K562 (cell line): ENCODE data around the gene OPCML. TPM values are rescaled to one million over a fixed set of nuclear protein-coding genes. Genes with fewer than 3 reads are reported as not detected.

Experiments used
- ATAC-seq: fragments of 200-7000 bp; cut with Tn5 transposase; 3 replicates; pipeline ENCODE4 v1.9.1; 2020; ENCODE audit warnings: moderate library complexity
- BruUV-seq: library from RNA; stranded (reverse); fragments of 400-500 nt; replicated peaks from 2 replicates; lab custom pipeline; 2021; lab: Mats Ljungman, UMichigan
- CTCF ChIA-PET: fragments of 300-600 bp; formaldehyde crosslinking; extraction: SDS; loops from one replicate; lab custom pipeline; 2021; ENCODE audit warnings: low intra/inter-chr PET ratio; lab: Yijun Ruan, JAX
- POLR2A ChIA-PET: fragments of 300-600, 350-650 bp; sonication (Branson Sonifier 250); formaldehyde crosslinking; extraction: SDS; loops from one replicate; lab custom pipeline; 2021; ENCODE audit warnings: antibody characterized with exemption, inconsistent platforms; lab: Yijun Ruan, JAX
- DNase-seq, 4 experiments: peaks; one replicate each; pipeline versions ENCODE4 v3.0.0 to v3.0.0-alpha.2; 2011 to 2018; ENCODE audit warnings: low spot score in 3 of 4, mixed read lengths in 3 of 4; ENCODE audit errors: extremely low read depth in 1 of 4
- FAIRE-seq: peaks from 2 replicates; lab custom pipeline; 2011; peaks lifted over from hg19 to GRCh38; lab: Jason Lieb, UNC
- H2AFZ ChIP-seq: 2 replicates; pipeline ENCODE4 v1.6.0; 2011; ENCODE audit warnings: low read depth, low read length, control low read depth, inconsistent platforms
- H3K27ac ChIP-seq: fragments of 200-600 bp; 3 replicates; pipeline ENCODE4 v1.8.0; 2011; ENCODE audit warnings: low read depth, mild to moderate bottlenecking, control low read depth, inconsistent platforms, low read length, moderate library complexity, mixed read lengths; ENCODE audit errors: extremely low read depth
- H3K27me3 ChIP-seq, 2 experiments: fragments of 300-600 bp in 1 of 2; 2 replicates in 1 of 2; 3 replicates in 1 of 2; pipeline versions ENCODE4 v1.6.0 to v1.8.0; 2011; ENCODE audit warnings: inconsistent platforms in 2 of 2, low read length in 2 of 2, mild to moderate bottlenecking in 1 of 2, mixed read lengths in 1 of 2, moderate library complexity in 1 of 2; ENCODE audit not compliant: control insufficient read depth in 2 of 2, insufficient read depth in 2 of 2
- H3K36me3 ChIP-seq: fragments of 300-600 bp; 3 replicates; pipeline ENCODE4 v1.8.0; 2011; ENCODE audit warnings: mild to moderate bottlenecking, low read length, inconsistent platforms; ENCODE audit not compliant: control insufficient read depth, insufficient read depth
- H3K4me1 ChIP-seq, 2 experiments: fragments of 200-600 bp in 1 of 2; replicated peaks in 1 of 2; 2 replicates in 1 of 2; 3 replicates in 1 of 2; pipeline versions ENCODE4 v1.5.1 to v1.8.0; 2011; ENCODE audit warnings: inconsistent platforms in 2 of 2, low read length in 2 of 2, mild to moderate bottlenecking in 1 of 2, mixed read lengths in 1 of 2, moderate library complexity in 1 of 2; ENCODE audit not compliant: control insufficient read depth in 2 of 2, insufficient read depth in 2 of 2
- H3K4me2 ChIP-seq: 2 replicates; pipeline ENCODE4 v1.6.1; 2011; ENCODE audit warnings: low read length, control low read depth, inconsistent platforms, mixed read lengths; ENCODE audit not compliant: insufficient read depth
- H3K4me3 ChIP-seq: fragments of 200-600 bp; sonication (generic), shearing (Covaris generic); 2 replicates; pipeline ENCODE4 v1.5.1; 2016; ENCODE audit warnings: control low read depth, inconsistent platforms
- H3K79me2 ChIP-seq: fragments of 200-600 bp; 3 replicates; pipeline ENCODE4 v1.8.0; 2011; ENCODE audit warnings: low read length, inconsistent platforms; ENCODE audit not compliant: control insufficient read depth, insufficient read depth
- H3K9ac ChIP-seq, 2 experiments: 2 replicates each; pipeline versions ENCODE4 v1.6.0 to v1.6.1; 2011; ENCODE audit warnings: low read depth in 2 of 2, low read length in 2 of 2, control low read depth in 1 of 2, inconsistent platforms in 1 of 2, mild to moderate bottlenecking in 1 of 2, mixed read lengths in 1 of 2; ENCODE audit not compliant: insufficient read depth in 1 of 2
- H3K9me1 ChIP-seq: one replicate; pipeline ENCODE4 v1.6.0; 2011; ENCODE audit warnings: inconsistent platforms, mild to moderate bottlenecking, low read length, moderate library complexity; ENCODE audit not compliant: control insufficient read depth, insufficient read depth
- H3K9me3 ChIP-seq: replicated peaks from 2 replicates; pipeline ENCODE4 v1.5.1; 2011; ENCODE audit warnings: low read depth, low read length, inconsistent platforms; ENCODE audit not compliant: control insufficient read depth, insufficient read depth
- H4K20me1 ChIP-seq: replicated peaks from 2 replicates; pipeline ENCODE4 v1.6.1; 2011; ENCODE audit warnings: low read length, inconsistent platforms, mixed read lengths; ENCODE audit not compliant: control insufficient read depth, insufficient read depth
- CC2D1A ChIP-seq: fragments of 450-650 bp; IDR thresholded peaks from 2 replicates; pipeline ENCODE4 v1.6.1; 2017; ENCODE audit warnings: mild to moderate bottlenecking
- CSDE1 ChIP-seq, 2 experiments: fragments of 450-650 bp; IDR thresholded peaks; 2 replicates each; pipeline ENCODE4 v1.6.1; 2016; ENCODE audit warnings: mild to moderate bottlenecking in 1 of 2
- CTCFL ChIP-seq: IDR thresholded peaks from 2 replicates; pipeline ENCODE4 v1.6.1; 2011; ENCODE audit warnings: borderline replicate concordance, low read depth, mild to moderate bottlenecking, moderate library complexity, low read length; ENCODE audit not compliant: insufficient read depth, poor library complexity, severe bottlenecking
- ESRRB ChIP-seq: fragments of 250-450 bp; sonication (Bioruptor Pico); IDR thresholded peaks from 2 replicates; pipeline ENCODE4 v1.5.0; 2020; ENCODE audit warnings: mild to moderate bottlenecking, moderate library complexity, borderline replicate concordance
- HNRNPL ChIP-seq: fragments of 200-400 bp; formaldehyde crosslinking; IDR thresholded peaks from 2 replicates; pipeline ENCODE4 v1.6.1; 2017; ENCODE audit warnings: low read depth, mild to moderate bottlenecking, low read length
- KLF13 ChIP-seq: fragments of 450-650 bp; IDR thresholded peaks from 2 replicates; pipeline ENCODE4 v1.6.1; 2016; ENCODE audit warnings: missing genetic modification characterization, low read depth, mild to moderate bottlenecking, missing compliant biosample characterization, moderate library complexity, borderline replicate concordance
- NFE2 ChIP-seq: IDR thresholded peaks from 2 replicates; pipeline ENCODE4 v1.6.1; 2014; ENCODE audit warnings: antibody characterized with exemption, low read depth
- NR0B1 ChIP-seq: fragments of 450-650 bp; IDR thresholded peaks from one replicate; pipeline ENCODE4 v1.6.1; 2018; ENCODE audit warnings: mild to moderate bottlenecking, moderate library complexity; ENCODE audit not compliant: partially characterized antibody
- NR1H2 ChIP-seq: sonication (generic); formaldehyde crosslinking; IDR thresholded peaks from 2 replicates; pipeline ENCODE4 v1.4.0; 2020; ENCODE audit warnings: mild to moderate bottlenecking, missing genetic modification reagents
- PBX2 ChIP-seq, 2 experiments: IDR thresholded peaks in 1 of 2; conservative IDR thresholded peaks in 1 of 2; 2 replicates each; pipeline ENCODE4 v1.6.1; 2016; ENCODE audit warnings: low read depth in 2 of 2, mild to moderate bottlenecking in 1 of 2, missing compliant biosample characterization in 1 of 2, missing genetic modification characterization in 1 of 2, moderate library complexity in 1 of 2
- POLR2A ChIP-seq: fragments of 450-650 bp; conservative IDR thresholded peaks from 2 replicates; pipeline ENCODE4 v1.6.1; 2016
- VEZF1 ChIP-seq: fragments of 200-800 bp; sonication (Bioruptor generic); IDR thresholded peaks from 2 replicates; pipeline ENCODE4 v1.6.1; 2017; ENCODE audit warnings: missing genetic modification characterization, missing compliant biosample characterization
- WGBS: fragments of 100-300 bp; shearing (Covaris generic); methylation state at CpG from one replicate; pipeline ENCODE4 v1.1.6; 2016; ENCODE audit warnings: low coverage, mixed read lengths; ENCODE audit not compliant: insufficient coverage; ENCODE audit errors: missing lambda C conversion rate; 5-methylcytosine and 5-hydroxymethylcytosine counted together
- in situ Hi-C: fragments of 300-500 bp; cut with MboI; formaldehyde crosslinking; loops from 4 replicates; pipeline ENCODE4 v1.15.0; 2018; ENCODE audit warnings: inconsistent platforms, mixed read lengths
- intact Hi-C: fragments of 100-400 bp; cut with micrococcal nuclease; formaldehyde crosslinking; loops from 2 replicates; pipeline ENCODE4 v1.14.2; 2022
- polyA plus RNA-seq, 8 experiments: library from polyadenylated mRNA; depleted of rRNA in 4 of 8; stranded (reverse) in 5 of 8; unstranded in 3 of 8; fragments of >200 nt; fragmentation: Nextera tagmentation in 2 of 8; fragmentation: Illumina TruSeq in 1 of 8; extraction: Ambion mirVana in 2 of 8; extraction: Trizol in 1 of 8; gene quantifications; 2 replicates each; pipeline versions ENCODE4 v1.2.1 to v1.2.3, GENCODE V29; 2011 to 2014; ENCODE audit warnings: inconsistent platforms in 1 of 8, missing spikeins in 1 of 8
- total RNA-seq, 7 experiments: library from RNA; depleted of rRNA in 6 of 7; stranded (reverse); fragments of >200 nt in 6 of 7; fragmentation: Illumina TruSeq in 2 of 7; extraction: Trizol in 2 of 7; gene quantifications; 2 replicates each; pipeline versions ENCODE4 v1.2.1 to v1.2.3, GENCODE V29; 2011 to 2021; ENCODE audit warnings: low replicate concordance in 1 of 7

Gene OPCML
- total and polyA plus RNA-seq, 9 of the 15 experiments (the other 6 are each of a cell fraction or from before 2014, with no cell fraction given), result not detected

GRCh38 chr11:133078591-133079404 lies 453.5 kb downstream of the OPCML start:
- CTCF ChIA-PET, result interaction anchor here (0.9 kb wide), 1 partner anchor 1061 kb away, joined by 3 read pairs; no protein-coding TSS in a partner anchor
- DNase-seq (peak; percentile 48 to 67 (median 51)), ATAC-seq (peak; percentile 87), FAIRE-seq (peak; percentile 83)
- H3K36me3 ChIP-seq, result no peaks in the 10 kb centered on the region
- no peaks in the 10 kb centered on the region for H3K79me2 ChIP-seq
- in situ Hi-C loops, result loop anchor here (10.0 kb wide), 1 partner anchor 746 kb away; no protein-coding TSS in a partner anchor
- no peak overlapping the region for H3K9ac ChIP-seq
- H2AFZ ChIP-seq, result no peak overlapping the region
- no peak overlapping the region for H3K27ac ChIP-seq
- 1% methylated on average over 19 of the region's 24 CpGs for WGBS
- no peaks in the 10 kb centered on the region for H3K27me3 ChIP-seq
- no TSS peak for BruUV-seq
- H3K4me1 ChIP-seq, result peaks cover 0 to 9% of the 10 kb centered on the region in 2 experiments; a peak in 2 of 5 replicates
- no peaks in the 10 kb centered on the region for H4K20me1 ChIP-seq
- H3K9me3 ChIP-seq, result no peaks in the 10 kb centered on the region
- no peak overlapping the region for H3K4me2 ChIP-seq
- no peak overlapping the region for H3K4me3 ChIP-seq
- intact Hi-C loops, result loop anchor here (2.0 to 10.0 kb wide), 5 partner anchors 84 to 1059 kb away; no protein-coding TSS in a partner anchor
- no peaks in the 10 kb centered on the region for H3K9me1 ChIP-seq
- POLR2A ChIA-PET, result interaction anchor here (0.6 to 0.7 kb wide), 2 partner anchors 223 to 1488 kb away, joined by 3 read pairs; no protein-coding TSS in a partner anchor
- TF ChIP-seq CC2D1A (0 out of 2 replicates have a peak, but pooled peaks have one; percentile 12), KLF13 (tag) (no peak), NFE2 (no peak), NR1H2 (CRISPR knock-in tag) (no peak), POLR2A (no peak), NR0B1 (no peak), PBX2 (CRISPR knock-in tag; IDR thresholded peaks at IDR 0.05; ENCODE audit: low read depth) (no peak), PBX2 (tag; conservative IDR thresholded peaks at IDR 0.05; ENCODE audit: low read depth) (peak; percentile 49; the same call in 1 of the 2 replicates), CSDE1 (IDR thresholded peaks at IDR 0.05) (no peak), CTCFL (no peak), VEZF1 (CRISPR knock-in tag) (no peak), HNRNPL (no peak), ESRRB (CRISPR knock-in tag) (no peak)
